HT-29 (cell line): ENCODE results near the gene TRPV5. TPM values are rescaled to one million over a fixed set of nuclear protein-coding genes. Genes with fewer than 3 reads are reported as not detected.

Experiments used
- total RNA-seq: library from RNA; depleted of rRNA; stranded (reverse); fragments of >200 nt; shearing (Covaris generic); gene quantifications from 2 replicates; pipeline ENCODE4 v1.2.3, GENCODE V29; 2014; rRNA removed

TRPV5 gene
- total RNA-seq, 1 experiment from 2014 or later = not detected

Other genes with a start within 250 kb of the TRPV5 start
- gene PRSS1, start 184.3 kb downstream of the TRPV5 start, total RNA-seq = 3.2 and 3.3 TPM in 2 replicates
- 0.79 and 1.3 TPM in 2 replicates for gene PRSS2, start 162.8 kb downstream of the TRPV5 start, total RNA-seq
- gene EPHB6, start 78.7 kb downstream of the TRPV5 start, total RNA-seq = 35.9 and 45.9 TPM in 2 replicates
- 0.55 and 0.56 TPM in 2 replicates for gene TRPV6, start 48.0 kb downstream of the TRPV5 start, total RNA-seq
- gene LLCFC1, start 5.7 kb upstream of the TRPV5 start, total RNA-seq = not detected in 2 replicates
- gene KEL, start 28.6 kb upstream of the TRPV5 start, total RNA-seq = 0.13 TPM in 1 of 2 replicates, not detected in the other
- 0.29 TPM in 1 of 2 replicates, not detected in the other for gene OR9A2, start 93.4 kb upstream of the TRPV5 start, total RNA-seq
- gene OR6V1, start 118.6 kb upstream of the TRPV5 start, total RNA-seq = not detected in 2 replicates
- not detected in 2 replicates for gene PIP, start 198.3 kb upstream of the TRPV5 start, total RNA-seq
- gene TAS2R39, start 249.7 kb upstream of the TRPV5 start, total RNA-seq = not detected in 2 replicates